ENCODE results near the gene CELF4.

CELF4 gene

GRCh38 chr18:37435996-37436395 lies 129.6 kb downstream of the CELF4 start:
- no peak for DNase-seq
- H3K9me3 ChIP-seq (ENCODE audit: severe bottlenecking) = no peaks in the 10 kb centered on the region
- no peaks in the 10 kb centered on the region for H3K27me3 ChIP-seq (ENCODE audit: insufficient read depth, low read depth, severe bottlenecking)
- H3K27ac ChIP-seq = no peak overlapping the region
- TF ChIP-seq CTCF (IDR thresholded peaks at IDR 0.05; ENCODE audit: low read depth, low read length) = no peak
- H3K36me3 ChIP-seq = no peaks in the 10 kb centered on the region
- no peak overlapping the region for H3K4me3 ChIP-seq (ENCODE audit: low read depth, low read length)

- Histone ChIP-seq H3K9me3 (ENCODE audit: severe bottlenecking) (no peaks in the 10 kb centered on the region), H3K36me3 (no peaks in the 10 kb centered on the region), H3K27ac (no peak overlapping the region), H3K4me3 (ENCODE audit: low read depth, low read length) (no peak overlapping the region), H3K27me3 (ENCODE audit: insufficient read depth, low read depth, severe bottlenecking) (no peaks in the 10 kb centered on the region)
- TF ChIP-seq CTCF (IDR thresholded peaks at IDR 0.05; ENCODE audit: low read depth, low read length) = no peak
- no peak for DNase-seq
Measured at GRCh38 chr18:37435150-37435867, 130.3 kb downstream of the CELF4 start.

GRCh38 chr18:37434161-37434860 lies 131.3 kb downstream of the CELF4 start:
- H3K27ac ChIP-seq = no peak overlapping the region
- H3K36me3 ChIP-seq = no peaks in the 10 kb centered on the region
- no peaks in the 10 kb centered on the region for H3K9me3 ChIP-seq (ENCODE audit: severe bottlenecking)
- no peaks in the 10 kb centered on the region for H3K27me3 ChIP-seq (ENCODE audit: insufficient read depth, low read depth, severe bottlenecking)
- no peak overlapping the region for H3K4me3 ChIP-seq (ENCODE audit: low read depth, low read length)
- TF ChIP-seq CTCF (IDR thresholded peaks at IDR 0.05; ENCODE audit: low read depth, low read length) = no peak
- no peak for DNase-seq

- H3K36me3 ChIP-seq = no peaks in the 10 kb centered on the region
- no peaks in the 10 kb centered on the region for H3K27me3 ChIP-seq (ENCODE audit: insufficient read depth, low read depth, severe bottlenecking)
- no peak overlapping the region for H3K4me3 ChIP-seq (ENCODE audit: low read depth, low read length)
- no peak for DNase-seq
- no peak for TF ChIP-seq CTCF (IDR thresholded peaks at IDR 0.05; ENCODE audit: low read depth, low read length)
- no peaks in the 10 kb centered on the region for H3K9me3 ChIP-seq (ENCODE audit: severe bottlenecking)
- no peak overlapping the region for H3K27ac ChIP-seq
Measured at GRCh38 chr18:37432436-37433195, 133.0 kb downstream of the CELF4 start.

- H3K27me3 ChIP-seq (ENCODE audit: insufficient read depth, low read depth, severe bottlenecking) = no peaks in the 10 kb centered on the region
- H3K9me3 ChIP-seq (ENCODE audit: severe bottlenecking) = no peaks in the 10 kb centered on the region
- H3K27ac ChIP-seq = no peak overlapping the region
- H3K36me3 ChIP-seq = no peaks in the 10 kb centered on the region
- no peak overlapping the region for H3K4me3 ChIP-seq (ENCODE audit: low read depth, low read length)
- peak; percentile 60 for DNase-seq
- peak; percentile 57 for TF ChIP-seq CTCF (IDR thresholded peaks at IDR 0.05; ENCODE audit: low read depth, low read length)
Measured at GRCh38 chr18:37430357-37431076, 135.1 kb downstream of the CELF4 start.
